Heart right ventricle (tissue), 16 donors: ENCODE data around the gene REL. TPM values are rescaled to one million over a fixed set of nuclear protein-coding genes. Genes with fewer than 3 reads are reported as not detected.
"Not testable (repeated sequence)": the region's sequence is repeated elsewhere in the genome, so short reads cannot be mapped to it uniquely, and the experiment has no call there.

ENCODE experiments used
- ATAC-seq, 8 donors: fragments of 200-7000 bp; cut with Tn5 transposase; one replicate each; pipeline ENCODE4 v1.9.1; 2020; ENCODE audit warnings: mild to moderate bottlenecking in 8 of 8, moderate library complexity in 8 of 8, moderate number of reproducible peaks in 1 of 8
- DNase-seq, 2 donors: peaks; one replicate each; pipeline ENCODE4 v3.0.0-alpha.2; 2020
- H3K27ac ChIP-seq, 10 donors: fragments of 200-600 bp; sonication (generic) in 2 of 10; one replicate each; pipeline versions ENCODE4 v1.5.0 to v1.8.0; 2020 to 2022; ENCODE audit warnings: mild to moderate bottlenecking in 3 of 10
- H3K27me3 ChIP-seq, 7 donors: fragments of 200-600 bp; one replicate each; pipeline ENCODE4 v1.8.0; 2021 to 2022; ENCODE audit warnings: mild to moderate bottlenecking in 2 of 7
- H3K36me3 ChIP-seq, 9 donors: fragments of 200-600 bp; sonication (generic) in 1 of 9; one replicate each; pipeline versions ENCODE4 v1.5.0 to v1.8.0; 2020 to 2022; ENCODE audit warnings: mild to moderate bottlenecking in 2 of 9
- H3K4me1 ChIP-seq, 9 donors: fragments of 200-600 bp; sonication (generic) in 1 of 9; one replicate each; pipeline versions ENCODE4 v1.5.0 to v1.8.0; 2020 to 2022; ENCODE audit warnings: mild to moderate bottlenecking in 4 of 9
- H3K4me3 ChIP-seq, 10 donors: fragments of 200-600 bp; sonication (generic) in 2 of 10; one replicate each; pipeline versions ENCODE4 v1.5.0 to v1.8.0; 2020 to 2022; ENCODE audit warnings: mild to moderate bottlenecking in 7 of 10, moderate library complexity in 2 of 10
- H3K9me3 ChIP-seq, 11 donors: fragments of 200-600 bp in 10 of 11; sonication (generic) in 2 of 11; one replicate each; pipeline versions ENCODE4 v1.5.0 to v1.8.0; 2013 to 2022; ENCODE audit warnings: mild to moderate bottlenecking in 2 of 11, control low read depth in 1 of 11, moderate library complexity in 1 of 11
- CTCF ChIP-seq, 9 donors: fragments of 200-600 bp; sonication (generic) in 2 of 9; IDR thresholded peaks; one replicate each; pipeline versions ENCODE4 v1.5.0 to v1.8.0; 2021 to 2022; ENCODE audit warnings: antibody characterized with exemption in 9 of 9, mild to moderate bottlenecking in 5 of 9, moderate library complexity in 1 of 9
- WGBS, 2 donors: extraction: QIAGEN DNeasy Blood & Tissue Kit; methylation state at CpG; one replicate each; pipeline ENCODE4 v1.1.7; 2013; ENCODE audit warnings: inconsistent platforms in 1 of 2; 5-methylcytosine and 5-hydroxymethylcytosine counted together
- intact Hi-C, 10 donors: fragments of 100-400 bp; cut with DNase I; formaldehyde crosslinking; loops; one replicate each; pipeline versions ENCODE4 v1.11.1 to v1.14.2; 2022
- polyA plus RNA-seq, 2 donors: library from polyadenylated mRNA; stranded (reverse); fragments of 200-250 nt; gene quantifications; one replicate each; pipeline ENCODE4 v1.2.3, GENCODE V29; 2013
- total RNA-seq, 10 donors: library from RNA; stranded (reverse); fragmentation: NEBNext Ultra II Directional in 3 of 10; extraction: Animal tissue kit (Norgen Biotek cat#: 25700) in 3 of 10; gene quantifications; one replicate each; pipeline versions ENCODE4 v1.2.1 to v1.2.4, GENCODE V29; 2021 to 2023
- donor health status: Arrhythmogenic right ventricular cardiomyopathy.
- donor health status: ischemic (EF 13 %, LVEDD 7.1; RV severe dilation, severe dysfunction).
- donor health status: healthy with polysubstance abuse.
- donor health status: DM: no; HTN: yes; CAD: no.
- donor health status: DM: no; HTN: no; CAD: no.
- donor health status: ischemic (EF 25% LVEDD 6.9; RV normal size, moderate dysfunction).
- donor health status: ischemic (EF 25% LVEDD 5.7; RV mildly dilated, moderate dysfunction).
- donor health status: healthy.
- donor health status: DM: yes; HTN: yes; CAD: no.
- donor health status: Ischemic cardiomyopathy.
- donor health status: ischemic (EF 35%, LVEDD 5.7; RV mildly dilated, moderate dysfunction).
- donor health status: nonischemic (EF 11% LVEDD 7.7; RV severe dilation, severe dysfunction).
- donor health status: DM: yes; HTN: yes; CAD: no.
- donor health status: PGD.
- donor health status: ischemic (EF 29% LVEDD 5.4; RV normal size, mild dysfunction).
- donor health status: nonischemic (EF 23%, LVEDD 6.1; RV moderate dilation, normal function).

The REL gene
- total and polyA plus RNA-seq, 12 donors: 0.49 to 11.7 (median 6.4) TPM

GRCh38 chr2:60906395-60906794, 25.0 kb downstream of the REL start:
- intact Hi-C loops: no loop called here
- TF ChIP-seq CTCF (IDR thresholded peaks at IDR 0.05): no peak
- 96 to 98% methylated on average over 2 of the region's 2 CpGs for WGBS, 2 donors

GRCh38 chr2:60907329-60907728, 26.0 kb downstream of the REL start:
- Histone ChIP-seq H3K9me3 (no peaks in the 10 kb centered on the region), H3K4me1 (no peaks in the 10 kb centered on the region), H3K27ac (no peak overlapping the region), H3K27me3 (no peaks in the 10 kb centered on the region), H3K36me3 (peaks cover 0 to 92% (median 15%) of the 10 kb centered on the region in 9 donors), H3K4me3 (no peak overlapping the region)
- no peak for TF ChIP-seq CTCF (IDR thresholded peaks at IDR 0.05)
- no peak for DNase-seq
- WGBS, 2 donors: 96% methylated on average over 8 of the region's 8 CpGs
- ATAC-seq: no peak
- intact Hi-C loops: no loop called here

More at GRCh38 chr2:60906395-60906794, 25.0 kb downstream of the REL start:
- no peaks in the 10 kb centered on the region for H3K9me3 ChIP-seq
- DNase-seq (no peak), ATAC-seq (no peak)
- H3K36me3 ChIP-seq: peaks cover 0 to 94% (median 20%) of the 10 kb centered on the region in 9 donors
- H3K4me3 ChIP-seq: no peak overlapping the region
- H3K4me1 ChIP-seq: no peaks in the 10 kb centered on the region
- H3K27me3 ChIP-seq: no peaks in the 10 kb centered on the region
- no peak overlapping the region for H3K27ac ChIP-seq

- no peak overlapping the region for H3K4me3 ChIP-seq
- peaks cover 0 to 26% (median 0%) of the 10 kb centered on the region in 9 donors for H3K4me1 ChIP-seq
- intact Hi-C loops: no loop called here
- WGBS, 2 donors: 83 to 85% methylated on average over 7 of the region's 7 CpGs
- ATAC-seq: no peak
- peak overlapping the region in 1 of 10 donors; percentile 77 for H3K27ac ChIP-seq
- peaks cover 0 to 72% (median 25%) of the 10 kb centered on the region in 9 donors for H3K36me3 ChIP-seq
- no peak for DNase-seq
- no peaks in the 10 kb centered on the region for H3K27me3 ChIP-seq
- TF ChIP-seq CTCF (IDR thresholded peaks at IDR 0.05): no peak
- no peaks in the 10 kb centered on the region for H3K9me3 ChIP-seq
Measured at GRCh38 chr2:60925994-60926740, 44.8 kb downstream of the REL start.

GRCh38 chr2:60926741-60927552, 45.6 kb downstream of the REL start:
- intact Hi-C loops: no loop called here
- peak overlapping the region in 1 of 10 donors; percentile 77 for H3K27ac ChIP-seq
- ATAC-seq: peak in 4 of 8 donors; percentile 58 to 69 (median 66)
- no peaks in the 10 kb centered on the region for H3K27me3 ChIP-seq
- peaks cover 0 to 71% (median 17%) of the 10 kb centered on the region in 9 donors for H3K36me3 ChIP-seq
- no peaks in the 10 kb centered on the region for H3K9me3 ChIP-seq
- H3K4me1 ChIP-seq: peaks cover 0 to 26% (median 0%) of the 10 kb centered on the region in 9 donors
- H3K4me3 ChIP-seq: peak overlapping the region in 1 of 10 donors; percentile 3
- DNase-seq: no peak
- WGBS, 2 donors: 89 to 90% methylated on average over 3 of the region's 3 CpGs
- TF ChIP-seq CTCF (IDR thresholded peaks at IDR 0.05): no peak

- Histone ChIP-seq H3K36me3 (peaks cover 0 to 53% (median 0%) of the 10 kb centered on the region in 9 donors), H3K4me1 (peaks cover 0 to 17% (median 0%) of the 10 kb centered on the region in 9 donors)
- 97% methylated on average over 5 of the region's 5 CpGs for WGBS, 2 donors
- H3K9me3 ChIP-seq, DNase-seq, ATAC-seq, intact Hi-C loops, H3K27me3 ChIP-seq, H3K27ac ChIP-seq, H3K4me3 ChIP-seq: not testable (repeated sequence)
Measured at GRCh38 chr2:60932061-60932460, 50.7 kb downstream of the REL start.
